ENCODE measurements around the gene RBM14. TPM values are rescaled to one million over a fixed set of nuclear protein-coding genes. Genes with fewer than 3 reads are reported as not detected.
"Not testable (repeated sequence)": the region's sequence is repeated elsewhere in the genome, so short reads cannot be mapped to it uniquely, and the experiment has no call there.

RBM14 gene
- total and polyA plus RNA-seq, 4 donors = 34.8 to 93.8 (median 59.3) TPM

DNA sequence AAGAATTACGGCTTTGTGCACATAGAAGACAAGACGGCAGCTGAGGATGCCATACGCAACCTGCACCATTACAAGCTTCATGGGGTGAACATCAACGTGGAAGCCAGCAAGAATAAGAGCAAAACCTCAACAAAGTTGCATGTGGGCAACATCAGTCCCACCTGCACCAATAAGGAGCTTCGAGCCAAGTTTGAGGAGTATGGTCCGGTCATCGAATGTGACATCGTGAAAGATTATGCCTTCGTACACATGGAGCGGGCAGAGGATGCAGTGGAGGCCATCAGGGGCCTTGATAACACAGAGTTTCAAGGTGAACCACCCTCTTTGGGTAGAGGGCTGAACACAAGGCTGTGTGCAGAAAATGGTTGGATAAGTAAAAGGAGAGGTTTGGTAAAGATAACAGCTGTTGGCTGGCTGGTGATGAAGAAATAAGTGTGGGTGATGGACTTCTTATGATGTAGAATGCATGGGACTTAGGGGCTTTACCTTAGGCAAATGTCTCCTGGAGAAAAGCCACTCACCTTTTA is 23.4 kb downstream of the RBM14 start:
- H3K27me3 ChIP-seq (ENCODE audit: control insufficient read depth, insufficient read depth, low read length); H3K9me3 ChIP-seq (ENCODE audit: control insufficient read depth, insufficient read depth, low read length); H3K27ac ChIP-seq (ENCODE audit: low read depth, low read length); DNase-seq (ENCODE audit: low read depth in 4 of 6, low spot score in 6 of 6): not testable (repeated sequence)
- H3K4me3 ChIP-seq (ENCODE audit: low read depth, low read length) = peak overlapping the region; percentile 90
- peaks cover 27% of the 10 kb centered on the region for H3K36me3 ChIP-seq (ENCODE audit: control insufficient read depth, insufficient read depth, low read length)
- 58% methylated on average over 2 of the region's 10 CpGs for WGBS (ENCODE audit: insufficient coverage)
- H3K4me1 ChIP-seq (ENCODE audit: control insufficient read depth, insufficient read depth, low read length) = peaks cover 24% of the 10 kb centered on the region

DNA sequence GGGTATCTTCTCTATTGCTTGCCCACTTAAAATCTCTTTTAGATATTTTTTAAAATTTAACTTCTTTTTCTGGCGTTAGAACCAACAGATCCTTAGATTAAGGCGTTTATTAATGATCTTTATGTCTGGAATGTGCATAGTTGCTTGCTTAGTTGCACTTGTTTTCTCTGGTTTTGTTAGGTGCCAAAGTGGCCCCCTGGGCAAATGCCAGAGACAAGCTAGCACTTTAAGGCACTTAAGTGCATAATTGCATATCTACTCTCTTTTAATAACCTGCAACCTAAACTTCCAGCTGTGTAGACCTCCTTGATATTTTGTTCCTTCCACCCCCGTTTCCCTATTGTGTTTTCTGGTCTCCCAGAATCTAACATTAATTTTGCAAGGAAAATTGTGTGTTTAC is 25.4 kb downstream of the RBM14 start:
- peak in 1 of 6 donors; percentile 58 for DNase-seq (ENCODE audit: low read depth in 4 of 6, low spot score in 6 of 6)
- Histone ChIP-seq H3K9me3 (ENCODE audit: control insufficient read depth, insufficient read depth, low read length) (no peaks in the 10 kb centered on the region), H3K27ac (ENCODE audit: low read depth, low read length) (no peak overlapping the region), H3K4me3 (ENCODE audit: low read depth, low read length) (peak overlapping the region; percentile 16), H3K27me3 (ENCODE audit: control insufficient read depth, insufficient read depth, low read length) (no peaks in the 10 kb centered on the region), H3K4me1 (ENCODE audit: control insufficient read depth, insufficient read depth, low read length) (peaks cover 24% of the 10 kb centered on the region), H3K36me3 (ENCODE audit: control insufficient read depth, insufficient read depth, low read length) (peaks cover 31% of the 10 kb centered on the region)
- WGBS (ENCODE audit: insufficient coverage) = no CpG with 5 or more reads among the region's 3 CpGs

DNA sequence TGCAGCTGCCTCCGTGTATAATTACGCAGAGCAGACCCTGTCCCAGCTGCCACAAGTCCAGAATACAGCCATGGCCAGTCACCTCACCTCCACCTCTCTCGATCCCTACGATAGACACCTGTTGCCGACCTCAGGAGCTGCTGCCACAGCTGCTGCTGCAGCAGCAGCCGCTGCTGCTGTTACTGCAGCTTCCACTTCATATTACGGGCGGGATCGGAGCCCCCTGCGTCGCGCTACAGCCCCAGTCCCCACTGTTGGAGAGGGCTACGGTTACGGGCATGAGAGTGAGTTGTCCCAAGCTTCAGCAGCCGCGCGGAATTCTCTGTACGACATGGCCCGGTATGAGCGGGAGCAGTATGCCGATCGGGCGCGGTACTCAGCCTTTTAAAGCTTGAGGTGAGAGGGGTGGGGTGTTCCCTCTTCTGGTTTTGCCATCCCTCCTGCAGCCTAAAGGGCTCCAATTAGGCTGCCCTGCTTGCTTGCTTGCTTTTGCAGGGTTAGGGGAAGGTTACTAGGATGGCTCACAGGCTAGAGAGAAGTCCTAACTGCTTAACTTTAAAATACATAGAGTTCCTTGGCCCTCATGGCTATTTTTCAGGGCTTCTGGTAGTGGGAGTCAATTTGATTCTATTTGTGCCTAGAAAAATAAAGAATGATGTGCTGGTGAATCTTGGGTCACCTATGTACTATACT is 27.5 kb downstream of the RBM14 start:
- Histone ChIP-seq H3K9me3 (ENCODE audit: control insufficient read depth, insufficient read depth, low read length) (no peaks in the 10 kb centered on the region), H3K27ac (ENCODE audit: low read depth, low read length) (no peak overlapping the region), H3K27me3 (ENCODE audit: control insufficient read depth, insufficient read depth, low read length) (no peaks in the 10 kb centered on the region), H3K4me3 (ENCODE audit: low read depth, low read length) (no peak overlapping the region), H3K4me1 (ENCODE audit: control insufficient read depth, insufficient read depth, low read length) (peaks cover 15% of the 10 kb centered on the region), H3K36me3 (ENCODE audit: control insufficient read depth, insufficient read depth, low read length) (peaks cover 41% of the 10 kb centered on the region)
- 80% methylated on average over 24 of the region's 24 CpGs for WGBS (ENCODE audit: insufficient coverage)
- no peak for DNase-seq (ENCODE audit: low read depth in 4 of 6, low spot score in 6 of 6)

DNA sequence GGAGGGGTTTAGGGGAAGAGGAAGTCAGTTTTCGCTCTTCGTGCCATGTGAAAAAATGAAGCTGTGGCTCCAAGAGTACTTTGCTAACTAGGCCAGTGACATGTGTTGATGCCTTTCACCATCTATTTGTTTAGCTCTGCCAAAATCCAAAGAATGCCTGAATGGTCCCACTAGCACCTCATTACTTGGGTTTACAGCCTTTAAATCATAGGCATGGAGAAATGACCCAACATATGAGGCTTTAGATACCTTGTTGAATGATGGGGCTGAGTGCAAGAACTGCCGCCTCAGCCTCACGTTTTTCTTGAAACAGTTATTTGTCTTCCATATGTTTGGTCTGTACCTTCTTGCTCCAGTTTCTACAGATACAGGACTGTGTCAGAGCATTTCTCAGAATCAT is 30.4 kb downstream of the RBM14 start:
- no peaks in the 10 kb centered on the region for H3K9me3 ChIP-seq (ENCODE audit: control insufficient read depth, insufficient read depth, low read length)
- H3K36me3 ChIP-seq (ENCODE audit: control insufficient read depth, insufficient read depth, low read length) = peaks cover 59% of the 10 kb centered on the region
- H3K4me3 ChIP-seq (ENCODE audit: low read depth, low read length) = no peak overlapping the region
- WGBS (ENCODE audit: insufficient coverage) = no CpG with 5 or more reads among the region's 4 CpGs
- H3K27me3 ChIP-seq (ENCODE audit: control insufficient read depth, insufficient read depth, low read length) = no peaks in the 10 kb centered on the region
- DNase-seq (ENCODE audit: low read depth in 4 of 6, low spot score in 6 of 6) = no peak
- peaks cover 11% of the 10 kb centered on the region for H3K4me1 ChIP-seq (ENCODE audit: control insufficient read depth, insufficient read depth, low read length)
- H3K27ac ChIP-seq (ENCODE audit: low read depth, low read length) = no peak overlapping the region

DNA sequence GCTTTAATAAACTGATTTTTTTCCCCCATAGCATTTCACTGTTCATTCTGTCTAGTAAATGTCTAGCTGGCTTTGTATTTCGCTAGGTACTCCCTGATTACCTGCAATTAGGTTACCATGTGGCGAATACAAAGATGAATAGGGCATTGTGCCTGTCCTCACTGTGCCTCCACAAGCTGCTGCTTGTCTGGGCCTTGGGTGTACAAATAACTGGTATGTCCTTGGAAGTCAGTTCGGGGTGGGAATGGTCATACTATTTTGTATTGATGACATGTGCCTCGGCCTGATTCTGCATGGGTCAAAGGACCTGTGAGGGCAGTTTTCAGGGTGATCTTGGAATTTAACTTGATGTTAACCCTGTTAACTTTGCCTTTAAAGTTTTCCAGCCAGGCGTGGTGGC is 33.5 kb downstream of the RBM14 start:
- Histone ChIP-seq H3K27ac (ENCODE audit: low read depth, low read length) (no peak overlapping the region), H3K36me3 (ENCODE audit: control insufficient read depth, insufficient read depth, low read length) (peaks cover 64% of the 10 kb centered on the region), H3K27me3 (ENCODE audit: control insufficient read depth, insufficient read depth, low read length) (no peaks in the 10 kb centered on the region), H3K9me3 (ENCODE audit: control insufficient read depth, insufficient read depth, low read length) (no peaks in the 10 kb centered on the region), H3K4me3 (ENCODE audit: low read depth, low read length) (no peak overlapping the region), H3K4me1 (ENCODE audit: control insufficient read depth, insufficient read depth, low read length) (no peaks in the 10 kb centered on the region)
- 85% methylated on average over 5 of the region's 5 CpGs for WGBS (ENCODE audit: insufficient coverage)
- no peak for DNase-seq (ENCODE audit: low read depth in 4 of 6, low spot score in 6 of 6)

DNA sequence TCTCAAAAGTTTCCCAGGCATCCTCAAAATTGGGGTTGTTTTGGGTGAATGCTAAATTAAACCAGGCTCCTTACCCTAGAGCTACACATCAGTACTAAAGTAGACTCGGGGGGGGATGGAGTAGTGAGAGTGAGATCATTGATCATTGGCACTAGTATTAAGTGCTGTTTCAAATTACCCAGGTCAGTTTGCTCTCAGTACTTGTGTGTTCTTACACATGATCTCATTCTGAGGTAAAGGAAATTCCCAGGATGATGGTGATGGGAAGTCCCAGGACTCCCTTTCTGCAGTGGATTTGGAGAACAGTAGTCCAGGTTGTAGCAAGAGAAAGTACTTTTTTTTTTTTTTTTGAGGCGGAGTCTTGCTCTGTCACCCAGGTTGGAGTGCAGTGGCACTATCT is 34.6 kb downstream of the RBM14 start:
- WGBS (ENCODE audit: insufficient coverage) = no CpG with 5 or more reads among the region's 2 CpGs

DNA sequence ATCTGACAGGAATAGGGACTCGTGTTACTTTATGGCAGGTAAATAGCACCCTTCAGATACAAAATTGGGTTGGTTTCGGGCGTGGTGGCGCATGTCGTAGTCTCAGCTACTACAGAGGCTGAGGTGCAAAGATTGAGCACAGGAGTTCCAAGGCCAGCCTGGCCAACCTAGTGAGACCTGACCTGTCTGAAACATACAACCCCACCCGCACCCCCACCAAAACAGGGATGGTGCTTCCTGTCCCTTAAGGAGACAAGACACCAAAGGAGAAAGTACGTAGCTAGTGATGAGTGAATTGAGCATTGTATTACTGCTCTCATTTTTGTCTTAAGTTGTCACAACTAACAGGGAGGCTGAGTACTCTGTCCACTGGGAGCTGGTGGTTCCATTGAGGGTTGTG is 36.2 kb downstream of the RBM14 start:
- H3K27ac ChIP-seq (ENCODE audit: low read depth, low read length) = no peak overlapping the region
- H3K4me1 ChIP-seq (ENCODE audit: control insufficient read depth, insufficient read depth, low read length) = no peaks in the 10 kb centered on the region
- H3K27me3 ChIP-seq (ENCODE audit: control insufficient read depth, insufficient read depth, low read length) = no peaks in the 10 kb centered on the region
- no peaks in the 10 kb centered on the region for H3K9me3 ChIP-seq (ENCODE audit: control insufficient read depth, insufficient read depth, low read length)
- no peak for DNase-seq (ENCODE audit: low read depth in 4 of 6, low spot score in 6 of 6)
- H3K36me3 ChIP-seq (ENCODE audit: control insufficient read depth, insufficient read depth, low read length) = peaks cover 67% of the 10 kb centered on the region
- 96% methylated on average over 5 of the region's 7 CpGs for whole genome bisulfite sequencing (ENCODE audit: insufficient coverage)
- H3K4me3 ChIP-seq (ENCODE audit: low read depth, low read length) = no peak overlapping the region

More for the DNA sequence above, 34.6 kb downstream of the RBM14 start:
- Histone ChIP-seq H3K4me1 (ENCODE audit: control insufficient read depth, insufficient read depth, low read length) (no peaks in the 10 kb centered on the region), H3K27me3 (ENCODE audit: control insufficient read depth, insufficient read depth, low read length) (no peaks in the 10 kb centered on the region), H3K36me3 (ENCODE audit: control insufficient read depth, insufficient read depth, low read length) (peaks cover 69% of the 10 kb centered on the region), H3K9me3 (ENCODE audit: control insufficient read depth, insufficient read depth, low read length) (no peaks in the 10 kb centered on the region), H3K27ac (ENCODE audit: low read depth, low read length) (no peak overlapping the region), H3K4me3 (ENCODE audit: low read depth, low read length) (no peak overlapping the region)
- DNase-seq (ENCODE audit: low read depth in 4 of 6, low spot score in 6 of 6) = no peak

DNA sequence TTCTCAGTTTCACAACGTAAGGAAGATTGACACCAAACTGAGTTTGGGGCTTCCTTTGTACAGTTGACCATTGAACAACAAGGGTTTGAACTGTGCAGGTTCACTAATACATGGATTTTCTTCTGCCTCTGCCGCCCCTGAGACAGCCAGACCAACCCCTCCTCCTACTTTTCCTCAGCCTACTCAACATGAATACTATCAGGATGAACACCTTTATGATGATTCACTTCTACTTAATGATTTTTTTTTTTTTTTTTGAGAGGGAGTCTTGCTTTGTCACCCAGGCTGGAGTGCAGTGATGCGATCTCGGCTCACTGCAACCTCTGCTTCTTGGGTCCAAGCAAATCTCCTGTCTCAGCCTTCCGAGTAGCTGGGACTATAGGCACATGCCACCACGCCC is 36.7 kb downstream of the RBM14 start:
- Histone ChIP-seq H3K27ac (ENCODE audit: low read depth, low read length) (no peak overlapping the region), H3K4me1 (ENCODE audit: control insufficient read depth, insufficient read depth, low read length) (no peaks in the 10 kb centered on the region), H3K9me3 (ENCODE audit: control insufficient read depth, insufficient read depth, low read length) (no peaks in the 10 kb centered on the region), H3K4me3 (ENCODE audit: low read depth, low read length) (no peak overlapping the region), H3K27me3 (ENCODE audit: control insufficient read depth, insufficient read depth, low read length) (no peaks in the 10 kb centered on the region), H3K36me3 (ENCODE audit: control insufficient read depth, insufficient read depth, low read length) (peaks cover 67% of the 10 kb centered on the region)
- no peak for DNase-seq (ENCODE audit: low read depth in 4 of 6, low spot score in 6 of 6)
- 83% methylated on average over 2 of the region's 6 CpGs for WGBS (ENCODE audit: insufficient coverage)

DNA sequence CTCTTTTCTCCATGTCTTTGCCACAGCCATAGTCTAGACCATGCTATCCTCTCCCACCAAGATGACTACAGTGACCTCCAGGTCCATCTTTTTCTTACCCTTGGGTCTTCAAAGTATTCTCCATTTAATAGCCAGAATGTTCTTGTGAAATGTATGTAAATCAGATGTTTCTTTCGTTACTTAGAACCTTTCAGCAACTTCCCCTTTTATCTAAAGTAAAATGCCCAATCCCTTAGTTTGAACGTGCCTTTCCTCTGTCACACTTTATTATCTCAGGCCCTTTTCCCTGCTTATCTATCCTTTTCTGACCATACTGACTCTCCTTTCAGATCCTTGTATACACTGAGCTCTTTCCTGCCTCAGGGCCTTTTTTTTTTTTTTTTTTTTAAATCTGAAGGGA is 43.3 kb downstream of the RBM14 start:
- Histone ChIP-seq H3K27ac (ENCODE audit: low read depth, low read length) (no peak overlapping the region), H3K36me3 (ENCODE audit: control insufficient read depth, insufficient read depth, low read length) (peaks cover 54% of the 10 kb centered on the region), H3K27me3 (ENCODE audit: control insufficient read depth, insufficient read depth, low read length) (no peaks in the 10 kb centered on the region), H3K4me1 (ENCODE audit: control insufficient read depth, insufficient read depth, low read length) (no peaks in the 10 kb centered on the region), H3K9me3 (ENCODE audit: control insufficient read depth, insufficient read depth, low read length) (no peaks in the 10 kb centered on the region), H3K4me3 (ENCODE audit: low read depth, low read length) (no peak overlapping the region)
- no peak for DNase-seq (ENCODE audit: low read depth in 4 of 6, low spot score in 6 of 6)
- 90% methylated on average over 1 of the region's 2 CpGs for WGBS (ENCODE audit: insufficient coverage)

DNA sequence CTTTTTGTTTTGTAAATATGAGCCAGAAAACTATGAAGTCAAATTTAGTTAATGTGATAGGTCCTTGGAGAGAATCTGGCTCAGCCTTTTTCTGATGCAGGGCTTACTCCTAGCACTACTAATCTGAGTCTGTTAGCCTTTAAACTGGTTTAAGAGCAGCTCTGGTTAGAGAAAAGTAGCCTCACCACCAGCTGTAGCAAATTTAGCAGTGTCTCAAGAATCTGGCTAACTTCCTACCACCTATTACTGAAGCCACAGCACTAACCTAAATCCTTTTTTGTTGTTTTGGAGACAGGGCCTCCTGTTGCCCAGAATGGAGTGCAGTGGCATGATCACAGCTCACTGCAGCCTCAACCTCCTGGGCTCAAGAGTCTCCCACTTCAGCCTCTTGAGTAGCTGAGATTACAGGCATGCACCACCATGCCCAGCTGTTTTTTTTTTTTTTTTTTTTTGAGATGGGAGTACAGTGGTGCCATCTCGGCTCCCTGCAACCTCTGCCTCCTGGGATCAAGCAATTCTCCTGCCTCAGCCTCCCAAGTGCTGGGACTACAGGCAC is 47.4 kb downstream of the RBM14 start:
- Histone ChIP-seq H3K4me3 (ENCODE audit: low read depth, low read length) (no peak overlapping the region), H3K27ac (ENCODE audit: low read depth, low read length) (no peak overlapping the region), H3K27me3 (ENCODE audit: control insufficient read depth, insufficient read depth, low read length) (no peaks in the 10 kb centered on the region), H3K4me1 (ENCODE audit: control insufficient read depth, insufficient read depth, low read length) (no peaks in the 10 kb centered on the region), H3K9me3 (ENCODE audit: control insufficient read depth, insufficient read depth, low read length) (no peaks in the 10 kb centered on the region), H3K36me3 (ENCODE audit: control insufficient read depth, insufficient read depth, low read length) (peaks cover 45% of the 10 kb centered on the region)
- WGBS (ENCODE audit: insufficient coverage) = no CpG with 5 or more reads among the region's 1 CpG
- DNase-seq (ENCODE audit: low read depth in 4 of 6, low spot score in 6 of 6) = no peak

All from spinal cord (tissue), 10 donors.